Activated CD8-positive, alpha-beta memory T cell treated with anti-CD3 and anti-CD28 coated beads, Interleukin-2, amount 50 U/mL, for 48 hours (primary cell): ENCODE measurements around the gene OTULINL.
A peak's percentile ranks its signal among the peaks of the same experiment; 100 is the strongest.

Experiments used
- DNase-seq: peaks from one replicate; pipeline ENCODE4 v3.0.0-alpha.2; 2020

Gene OTULINL

DNA sequence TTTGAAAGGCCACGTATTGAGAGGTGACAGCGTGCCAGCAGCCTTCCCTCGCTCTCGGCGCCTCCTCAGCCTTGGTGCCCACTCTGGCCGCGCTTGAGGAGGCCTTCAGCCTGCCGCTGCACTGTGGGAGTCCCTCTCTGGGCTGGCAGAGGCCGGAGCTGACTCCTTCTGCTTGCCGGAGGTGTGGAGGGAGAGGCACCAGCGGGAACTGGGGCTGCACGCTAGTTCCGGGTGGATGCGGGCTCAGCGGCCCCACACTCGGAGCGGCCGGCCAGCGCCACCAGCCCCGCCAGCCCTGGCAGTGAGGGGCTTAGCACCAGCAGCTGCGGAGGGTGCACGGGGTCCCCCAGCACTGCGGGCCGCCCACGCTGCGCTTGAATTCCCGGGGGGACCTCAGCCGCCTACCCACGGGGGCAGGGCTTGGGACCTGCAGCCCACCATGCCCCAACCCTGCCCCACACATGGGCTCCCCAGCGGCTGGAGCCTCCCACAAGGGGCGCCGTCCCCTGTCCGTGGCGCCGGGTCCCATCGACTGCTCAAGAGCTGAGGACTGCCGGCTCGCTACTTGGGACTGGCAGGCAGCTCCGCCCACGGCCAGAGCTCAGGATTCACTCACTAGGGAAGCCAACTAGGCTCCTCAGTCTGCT lies 4.4 kb upstream of the OTULINL start:
- DNase-seq, result no peak

DNA sequence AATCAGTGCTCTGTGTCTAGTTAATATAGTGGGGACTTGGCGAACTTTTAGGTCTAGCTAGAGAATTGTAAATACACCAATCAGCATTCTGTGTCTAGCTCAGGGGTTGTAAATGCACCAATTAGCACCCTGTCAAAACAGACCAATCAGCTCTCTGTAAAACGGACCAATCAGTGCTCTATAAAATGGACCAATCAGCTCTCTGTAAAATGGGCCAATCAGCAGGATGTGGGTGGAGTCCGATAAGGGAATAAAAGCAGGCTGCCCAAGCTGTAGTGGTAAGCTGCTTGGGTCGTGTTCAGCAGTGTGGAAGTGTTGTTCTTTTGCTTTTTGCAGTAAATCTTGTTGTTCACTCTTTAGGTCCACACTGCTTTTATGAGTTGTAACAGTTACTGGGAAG lies 3.6 kb upstream of the OTULINL start:
- DNase-seq, result no peak

- no peak for DNase-seq
Observed at GRCh38 chr5:14579246-14579645, 2.3 kb upstream of the OTULINL start.

DNA sequence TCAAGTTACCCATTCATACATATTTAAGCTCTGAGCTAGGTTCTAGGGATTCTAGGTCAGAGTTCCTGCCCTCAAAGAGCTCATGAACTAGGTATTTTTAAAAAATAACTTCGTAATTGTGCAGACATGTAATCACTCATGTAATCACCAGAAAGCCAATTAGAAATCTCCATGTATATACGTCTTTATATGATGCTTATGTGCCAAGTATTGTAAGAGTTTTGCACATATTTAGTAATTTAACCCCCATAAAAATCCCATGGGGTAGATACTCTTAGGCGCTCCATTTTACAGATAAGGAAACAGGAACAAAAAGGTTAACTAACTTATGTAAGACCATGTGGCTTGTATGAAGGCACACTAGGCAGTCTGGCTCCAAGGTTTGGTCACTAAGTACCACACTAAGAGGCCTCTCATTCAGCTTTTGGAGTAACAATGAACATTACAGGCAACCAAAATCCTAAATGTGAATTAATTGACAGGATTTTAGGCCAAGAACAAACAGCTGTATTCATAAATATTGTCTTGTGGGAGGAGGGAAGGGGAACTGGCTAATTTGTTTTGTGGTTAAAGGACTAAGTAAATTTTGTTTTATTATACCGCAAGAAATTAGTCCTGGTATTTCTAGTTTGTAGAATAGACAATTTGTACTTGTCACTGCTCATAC lies 1.7 kb upstream of the OTULINL start:
- DNase-seq, result no peak

DNA sequence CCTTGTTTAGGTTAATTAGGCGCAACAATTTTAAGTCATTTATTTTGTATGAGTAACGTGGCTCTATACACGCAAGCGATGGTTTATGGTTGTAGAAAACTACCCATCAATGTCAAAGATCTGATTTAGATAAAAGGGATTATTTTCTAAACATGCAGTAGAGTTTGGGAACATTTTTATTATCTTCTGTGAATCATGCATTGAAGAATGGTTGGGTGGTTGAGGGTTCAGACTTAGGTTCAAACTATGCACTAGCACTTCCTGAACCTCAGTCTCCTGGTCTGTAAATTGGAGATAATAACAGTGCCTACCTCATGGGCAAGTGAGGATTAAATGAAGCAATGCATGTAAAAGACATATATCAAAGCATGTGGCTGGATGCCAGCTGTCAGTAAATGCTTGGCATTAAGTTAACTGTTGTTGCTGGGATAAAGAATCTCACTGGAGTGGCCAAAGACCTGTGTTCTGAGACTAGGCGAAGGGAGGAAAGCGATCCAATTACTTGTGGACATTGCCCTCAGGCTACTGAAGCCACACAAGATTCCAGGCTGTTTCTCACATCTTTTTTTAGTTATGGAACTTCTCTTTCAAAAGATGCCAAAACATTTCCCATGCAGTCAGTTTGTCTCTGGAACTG lies 1.1 kb upstream of the OTULINL start:
- DNase-seq, result no peak

- peak; percentile 87 for DNase-seq
Observed at GRCh38 chr5:14581891-14582796, 552 bp downstream of the OTULINL start.

- DNase-seq, result no peak
Observed at GRCh38 chr5:14582797-14583137, 1.2 kb downstream of the OTULINL start.

DNA sequence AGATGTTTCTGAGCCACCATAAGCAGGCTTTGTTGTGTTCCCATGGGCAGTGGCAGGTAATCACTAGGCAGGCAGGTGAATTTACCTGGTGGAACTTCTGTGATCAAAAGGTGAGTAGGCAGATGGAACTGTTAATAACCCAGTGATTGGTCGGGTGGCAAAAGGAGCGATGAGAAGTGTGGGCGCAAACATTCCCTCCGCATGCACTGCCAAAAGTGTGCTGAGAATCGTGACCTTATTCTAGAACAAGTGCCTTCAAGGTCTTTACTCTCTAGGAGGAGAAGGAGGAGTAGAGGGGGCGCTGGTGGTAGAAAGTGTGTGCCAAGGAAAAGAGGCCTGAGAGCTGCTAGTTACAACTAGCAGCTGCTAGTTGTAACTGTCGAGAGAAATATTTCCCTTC lies 3.3 kb downstream of the OTULINL start:
- DNase-seq, result no peak

GRCh38 chr5:14587150-14587549 lies 5.6 kb downstream of the OTULINL start:
- DNase-seq, result no peak

- DNase-seq, result no peak
Observed at GRCh38 chr5:14588145-14588544, 6.6 kb downstream of the OTULINL start.

DNA sequence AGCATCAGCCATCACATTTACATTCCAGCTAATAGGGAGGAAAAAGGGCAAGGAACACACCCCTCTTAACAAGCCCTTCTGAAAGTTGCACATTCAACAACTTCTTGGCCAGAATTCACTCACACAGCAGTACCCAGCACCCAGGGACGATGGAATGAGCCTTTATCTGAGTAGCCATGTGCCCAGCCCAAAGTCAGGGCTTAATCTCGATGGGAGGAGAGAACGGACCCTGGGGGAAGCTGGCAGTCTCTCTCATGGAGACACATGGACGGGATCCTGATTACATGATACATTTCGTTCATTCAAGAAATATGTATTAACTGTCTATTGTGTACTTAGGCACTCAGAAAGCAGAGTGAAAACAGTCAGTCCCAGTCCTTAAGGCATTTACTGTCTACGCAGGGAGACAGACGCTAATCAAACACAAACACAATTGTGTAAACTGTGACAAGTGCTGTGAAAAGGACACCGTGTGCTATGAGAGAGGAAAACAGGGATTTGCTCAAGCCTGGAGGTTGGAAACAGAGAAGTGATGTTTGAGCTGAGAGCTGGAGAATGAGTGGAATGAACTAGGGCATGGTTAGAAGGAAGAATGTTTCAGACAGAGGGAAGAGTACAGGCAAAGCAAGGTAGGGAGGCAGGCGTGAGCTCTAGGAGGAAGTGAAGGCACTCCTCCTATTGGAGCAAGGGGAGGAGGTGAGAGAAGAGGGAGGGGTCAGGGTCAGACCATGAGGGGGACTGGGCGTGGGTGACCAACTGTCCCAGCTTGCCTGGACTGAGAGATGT lies 7.4 kb downstream of the OTULINL start:
- DNase-seq, result no peak

DNA sequence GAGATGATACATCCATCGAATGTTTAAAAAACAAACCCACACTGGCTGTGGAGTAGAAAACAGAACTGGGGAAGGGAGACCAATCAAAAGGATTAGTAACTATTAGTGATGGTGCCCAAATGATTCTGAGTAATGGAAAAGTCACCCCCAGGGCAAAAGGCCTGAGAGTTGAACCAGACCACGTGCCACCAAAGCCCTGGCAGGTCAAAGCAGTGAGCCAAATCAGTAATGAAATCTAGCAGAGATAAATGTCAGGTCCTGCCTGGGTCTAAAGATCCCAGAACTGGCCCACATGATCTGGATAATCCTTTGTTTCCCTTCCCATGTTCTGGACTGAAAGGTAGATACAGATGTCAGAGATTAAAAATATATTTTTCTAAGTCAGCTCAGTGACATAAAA lies 9.4 kb downstream of the OTULINL start:
- no peak for DNase-seq

- no peak for DNase-seq
Observed at GRCh38 chr5:14591548-14591947, 10.0 kb downstream of the OTULINL start.

DNA sequence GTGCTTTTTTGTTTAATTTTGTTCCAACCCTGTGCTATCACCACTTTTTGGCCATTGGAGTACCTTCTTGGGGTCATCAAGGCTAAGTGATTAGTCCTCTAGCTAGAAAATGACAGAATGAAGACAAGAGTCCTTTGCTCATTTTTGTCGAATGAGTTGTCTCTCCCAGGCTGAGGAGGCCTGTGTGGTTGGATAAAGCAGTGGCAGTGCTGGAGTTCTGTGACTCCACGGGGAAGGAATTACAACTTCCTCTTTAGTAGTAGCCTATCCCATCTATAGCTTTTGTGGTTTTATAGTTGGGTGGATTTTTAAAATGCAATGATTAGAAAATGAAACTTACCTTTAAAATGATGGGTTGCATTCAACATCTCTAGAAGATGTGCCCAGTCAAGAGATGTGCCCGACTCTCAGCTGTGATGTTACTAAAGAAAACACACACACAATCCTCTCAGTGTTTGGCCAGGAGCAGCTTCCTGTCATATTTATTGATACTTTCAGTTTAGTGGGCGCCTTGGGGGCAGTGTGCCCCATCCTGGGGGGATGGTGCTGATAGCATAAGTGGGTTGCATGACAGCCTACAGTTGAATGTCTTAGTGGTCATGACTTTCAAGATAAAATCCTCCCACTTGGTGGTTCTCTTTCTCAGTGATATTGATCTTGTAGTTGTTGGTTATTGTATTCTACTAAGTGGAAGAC lies 11.9 kb downstream of the OTULINL start:
- peak; percentile 63 for DNase-seq

DNA sequence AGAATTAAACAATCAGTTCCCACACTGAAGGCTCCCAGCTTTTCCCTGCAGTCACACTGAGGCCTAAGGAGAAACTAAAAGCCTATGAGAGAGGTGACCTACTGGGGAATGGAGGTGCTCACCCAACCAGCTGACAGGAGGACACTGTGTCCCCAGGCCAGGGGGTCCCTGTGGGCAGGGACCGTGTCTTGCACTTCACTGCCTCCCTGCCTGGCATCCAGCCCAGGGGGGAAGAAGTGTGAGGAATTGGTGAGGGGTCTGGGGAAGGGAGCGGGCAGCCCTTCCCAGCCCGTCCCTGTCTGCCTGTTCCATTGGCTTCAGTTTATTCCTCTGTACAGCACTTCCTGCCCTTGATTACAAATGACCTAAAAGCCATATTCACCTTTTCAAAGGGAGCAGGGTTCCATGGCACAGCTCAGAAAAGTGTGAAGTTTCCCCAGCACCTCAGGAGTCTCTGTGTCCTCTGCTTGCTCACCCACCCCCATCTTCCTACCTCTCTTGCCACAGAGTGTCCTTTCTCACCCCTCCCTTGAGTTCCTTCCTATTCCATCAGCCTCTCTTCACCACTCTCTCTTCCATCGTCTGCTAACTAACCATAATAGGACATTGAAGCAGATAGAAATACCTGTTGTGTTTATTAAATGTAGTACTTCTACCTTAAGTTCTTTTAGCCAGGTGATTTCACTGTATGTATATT lies 12.9 kb downstream of the OTULINL start:
- no peak for DNase-seq

DNA sequence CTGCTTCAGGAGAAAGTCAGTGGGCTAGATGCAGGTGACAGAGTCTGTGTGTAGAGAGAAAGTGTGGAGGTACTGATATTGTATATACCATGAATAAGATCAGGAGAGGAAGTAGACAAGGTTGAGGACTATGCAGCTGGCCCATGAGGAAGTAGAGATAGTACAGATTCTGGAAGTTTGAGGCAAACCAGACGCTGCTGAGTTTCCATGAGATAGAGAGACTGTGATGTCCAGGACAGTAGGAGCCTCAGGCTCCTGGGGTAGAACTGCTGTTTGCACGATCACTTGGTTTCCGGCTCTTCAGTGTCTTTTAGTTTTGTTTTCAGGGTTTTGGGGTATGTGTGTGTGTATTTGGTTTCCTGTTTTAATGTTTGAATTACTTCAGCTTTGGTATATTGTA lies 13.6 kb downstream of the OTULINL start:
- DNase-seq, result no peak

DNA sequence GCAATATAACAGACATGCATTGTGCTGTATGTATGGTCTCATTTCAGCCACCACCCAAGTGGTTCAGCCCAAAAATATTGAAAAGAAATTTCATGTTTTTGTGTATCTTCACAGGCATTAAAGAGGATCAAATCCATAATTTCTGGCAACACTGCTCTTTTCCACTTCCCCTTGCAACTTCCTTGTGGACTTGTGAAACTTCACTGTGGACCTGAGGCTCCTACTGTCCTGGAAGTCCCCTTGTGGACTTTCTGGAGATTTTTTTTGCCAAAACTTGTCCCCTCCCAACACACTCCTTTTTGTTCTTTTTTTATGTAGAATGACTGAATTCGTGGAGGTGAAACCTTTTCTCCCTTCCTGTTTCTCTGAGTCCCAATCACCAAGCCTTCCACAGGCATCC lies 14.3 kb downstream of the OTULINL start:
- no peak for DNase-seq

GRCh38 chr5:14597080-14597479 lies 15.5 kb downstream of the OTULINL start:
- no peak for DNase-seq

- no peak for DNase-seq
Observed at GRCh38 chr5:14598225-14598624, 16.6 kb downstream of the OTULINL start.

GRCh38 chr5:14599476-14600127 lies 18.0 kb downstream of the OTULINL start:
- no peak for DNase-seq

DNA sequence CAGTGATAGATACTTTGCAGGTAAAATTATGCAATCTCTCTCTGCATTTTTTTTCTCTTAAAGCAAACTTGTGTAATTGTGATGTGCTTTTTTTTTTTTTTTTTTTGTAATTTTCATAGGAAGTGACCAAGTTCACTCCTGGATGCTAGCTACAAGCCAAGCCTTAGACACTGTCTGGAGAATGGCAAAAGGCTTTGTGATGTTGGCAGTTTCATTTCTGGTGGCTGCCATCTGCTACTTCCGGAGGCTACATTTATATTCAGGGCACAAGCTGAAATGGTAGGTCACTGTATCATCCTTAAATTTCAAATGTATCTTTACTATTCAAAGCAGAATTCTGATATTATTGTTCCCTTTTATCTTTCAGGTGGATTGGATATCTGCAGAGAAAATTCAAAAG lies 19.3 kb downstream of the OTULINL start:
- no peak for DNase-seq
